ENCODE results near the gene ZNF30.

DNA sequence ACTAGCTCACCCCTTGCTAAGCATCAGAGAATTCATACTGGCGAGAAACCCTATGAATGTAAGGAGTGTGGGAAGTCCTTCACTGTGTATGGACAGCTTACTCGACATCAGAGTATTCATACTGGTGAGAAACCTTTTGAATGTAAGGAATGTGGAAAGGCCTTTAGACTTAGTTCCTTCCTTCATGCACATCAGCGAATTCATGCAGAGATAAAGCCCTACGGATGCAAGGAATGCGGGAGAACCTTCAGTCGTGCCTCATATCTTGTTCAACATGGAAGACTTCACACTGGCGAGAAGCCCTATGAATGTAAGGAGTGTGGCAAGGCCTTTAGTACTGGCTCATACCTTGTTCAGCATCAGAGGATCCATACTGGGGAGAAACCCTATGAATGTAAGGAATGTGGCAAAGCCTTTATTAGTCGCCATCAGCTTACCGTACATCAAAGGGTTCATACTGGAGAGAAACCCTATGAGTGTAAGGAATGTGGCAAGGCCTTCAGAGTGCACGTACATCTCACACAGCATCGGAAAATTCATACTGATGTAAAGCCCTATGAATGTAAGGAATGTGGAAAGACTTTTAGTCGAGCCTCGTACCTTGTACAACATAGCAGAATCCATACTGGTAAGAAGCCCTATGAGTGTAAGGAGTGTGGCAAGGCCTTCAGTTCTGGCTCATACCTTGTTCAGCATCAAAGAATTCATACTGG lies 17.3 kb downstream of the ZNF30 start:
- no peak for TF ChIP-seq EZH2 (IDR thresholded peaks at IDR 0.05; ENCODE audit: insufficient read depth, poor library complexity, severe bottlenecking)
- TF ChIP-seq EZH2phosphoT487 (IDR thresholded peaks at IDR 0.05; ENCODE audit: insufficient read depth, low read depth) = no peak

All from GM23248 (cell line).